GM23338 (cell line): Measurements from ENCODE around the gene ETV5. TPM values are rescaled to one million over a fixed set of nuclear protein-coding genes. Genes with fewer than 3 reads are reported as not detected.

Experiments
- ATAC-seq: fragments of 200-7000 bp; cut with Tn5 transposase; 3 replicates; pipeline ENCODE4 v1.9.1; 2020
- DNase-seq: peaks from one replicate; pipeline ENCODE4 v3.0.0-alpha.2; 2015; ENCODE audit warnings: low spot score
- H2AFZ ChIP-seq: fragments of 200-600 bp; sonication (generic); 2 replicates; pipeline ENCODE4 v1.8.0; 2016; ENCODE audit warnings: antibody characterized with exemption, mild to moderate bottlenecking, moderate library complexity
- H3F3A ChIP-seq: fragments of 200-600 bp; sonication (generic); replicated peaks from 2 replicates; pipeline ENCODE4 v1.8.0; 2017; ENCODE audit warnings: antibody characterized with exemption, mixed run types, low read depth
- H3K27ac ChIP-seq: fragments of 200-600 bp; sonication (generic); 2 replicates; pipeline ENCODE4 v1.6.1; 2016; ENCODE audit warnings: low read depth
- H3K27me3 ChIP-seq: fragments of 200-600 bp; sonication (generic); 2 replicates; pipeline ENCODE4 v1.8.0; 2016; ENCODE audit warnings: mild to moderate bottlenecking, mixed run types, moderate library complexity; ENCODE audit not compliant: insufficient read depth
- H3K36me3 ChIP-seq: fragments of 200-600 bp; sonication (generic); 2 replicates; pipeline ENCODE4 v1.8.0; 2016; ENCODE audit warnings: mild to moderate bottlenecking; ENCODE audit not compliant: insufficient read depth
- H3K4me1 ChIP-seq: fragments of 200-600 bp; sonication (generic); 2 replicates; pipeline ENCODE4 v1.8.0; 2016; ENCODE audit warnings: mild to moderate bottlenecking, moderate library complexity; ENCODE audit not compliant: insufficient read depth
- H3K4me2 ChIP-seq: fragments of 200-600 bp; sonication (generic); 2 replicates; pipeline ENCODE4 v1.7.1; 2017; ENCODE audit warnings: mixed run types
- H3K4me3 ChIP-seq: fragments of 200-600 bp; sonication (generic); 2 replicates; pipeline ENCODE4 v1.6.1; 2016; ENCODE audit warnings: mixed run types
- H3K79me2 ChIP-seq: fragments of 200-600 bp; sonication (generic); replicated peaks from 2 replicates; pipeline ENCODE4 v1.8.0; 2017; ENCODE audit warnings: mild to moderate bottlenecking; ENCODE audit not compliant: insufficient read depth
- H3K9me2 ChIP-seq: fragments of 200-600 bp; sonication (generic); 2 replicates; pipeline ENCODE4 v1.8.0; 2017; ENCODE audit not compliant: insufficient read depth
- H4K20me1 ChIP-seq: fragments of 200-600 bp; sonication (generic); replicated peaks from 2 replicates; pipeline ENCODE4 v1.8.0; 2017; ENCODE audit warnings: mild to moderate bottlenecking; ENCODE audit not compliant: insufficient read depth
- H3K27ac Mint-ChIP-seq: 2 replicates; pipeline ENCODE4 v1.8.0; 2020; ENCODE audit warnings: inconsistent platforms, mild to moderate bottlenecking, moderate library complexity, mixed read lengths
- H3K27me3 Mint-ChIP-seq: 3 replicates; pipeline ENCODE4 v1.8.0; 2022; ENCODE audit warnings: low read depth, mild to moderate bottlenecking, moderate library complexity, mixed read lengths, inconsistent platforms; ENCODE audit not compliant: insufficient read depth, poor library complexity
- H3K36me3 Mint-ChIP-seq: 3 replicates; pipeline ENCODE4 v1.8.0; 2021; ENCODE audit warnings: low read depth, mild to moderate bottlenecking, inconsistent platforms, moderate library complexity, mixed read lengths
- H3K4me1 Mint-ChIP-seq: 3 replicates; pipeline ENCODE4 v1.8.0; 2020; ENCODE audit warnings: mild to moderate bottlenecking, inconsistent platforms, mixed read lengths
- H3K4me3 Mint-ChIP-seq: 3 replicates; pipeline ENCODE4 v1.8.0; 2021; ENCODE audit warnings: moderate library complexity, mild to moderate bottlenecking, inconsistent platforms, mixed read lengths
- H3K9me3 Mint-ChIP-seq: 3 replicates; pipeline ENCODE4 v1.8.0; 2020; ENCODE audit warnings: moderate library complexity, mild to moderate bottlenecking, inconsistent platforms, mixed read lengths
- CTCF ChIP-seq, 2 experiments: fragments of 200-600 bp in 1 of 2; sonication (generic) in 1 of 2; conservative IDR thresholded peaks; 2 replicates each; pipeline versions ENCODE4 v1.5.1 to v1.6.1; 2016 to 2017; ENCODE audit warnings: antibody characterized with exemption in 2 of 2, low read depth in 2 of 2, mild to moderate bottlenecking in 2 of 2, moderate library complexity in 1 of 2
- EZH2 ChIP-seq: fragments of 200-600 bp; sonication (generic); IDR thresholded peaks from one replicate; pipeline ENCODE4 v1.8.0; 2017; ENCODE audit warnings: antibody characterized with exemption, mild to moderate bottlenecking, low read depth; ENCODE audit not compliant: unreplicated experiment
- EZH2phosphoT487 ChIP-seq: fragments of 200-600 bp; sonication (generic); IDR thresholded peaks from one replicate; pipeline ENCODE4 v1.8.1; 2018; ENCODE audit warnings: antibody characterized with exemption; ENCODE audit not compliant: unreplicated experiment
- REST ChIP-seq: IDR thresholded peaks from one replicate; pipeline ENCODE4 v1.6.1; 2018; ENCODE audit warnings: antibody characterized with exemption; ENCODE audit not compliant: unreplicated experiment
- STAT1 ChIP-seq: IDR thresholded peaks from one replicate; pipeline ENCODE4 v1.6.1; 2016; ENCODE audit warnings: antibody characterized with exemption; ENCODE audit not compliant: unreplicated experiment
- ZNF331 ChIP-seq: fragments of 250-450 bp; sonication (Bioruptor Pico); IDR thresholded peaks from 2 replicates; pipeline ENCODE4 v1.5.0; 2020; ENCODE audit warnings: low read depth, mild to moderate bottlenecking, moderate library complexity
- polyA plus RNA-seq: library from polyadenylated mRNA; unstranded; fragments of >200 nt; fragmentation: Nextera tagmentation; extraction: Ambion mirVana; gene quantifications from 2 replicates; pipeline ENCODE4 v1.2.1, GENCODE V29; 2016
- total RNA-seq: library from RNA; depleted of rRNA; stranded (reverse); fragments of >200 nt; shearing (Covaris generic); gene quantifications from 2 replicates; pipeline ENCODE4 v1.2.3, GENCODE V29; 2014
- TF ChIP-seq, protein P1 (sequence below): IDR thresholded peaks from 2 replicates; pipeline ENCODE4 v1.6.1; 2016; ENCODE audit warnings: antibody characterized with exemption

Gene ETV5
- total and polyA plus RNA-seq, 2 experiments from 2014 or later = 33.5 to 57.1 TPM

DNA sequence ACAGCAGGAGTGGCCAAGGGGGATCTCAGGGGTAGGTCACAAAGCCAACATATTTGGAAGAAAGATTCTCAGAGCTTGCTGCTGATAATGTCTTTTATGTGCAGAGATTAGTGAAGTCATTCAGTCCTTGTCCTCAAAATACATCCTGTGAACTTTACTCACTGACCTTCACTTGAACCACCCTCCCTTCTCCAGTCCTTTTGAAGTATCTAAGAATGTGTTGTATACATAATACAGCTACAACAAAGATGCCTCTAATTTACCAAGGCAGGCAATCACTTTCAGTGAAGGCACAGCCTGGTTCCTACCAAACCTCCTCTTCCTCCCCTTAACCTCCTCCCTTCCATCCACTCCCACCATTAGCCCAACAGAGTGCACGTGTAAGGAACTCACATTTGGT is 38.3 kb downstream of the ETV5 start:
- peaks cover 38% of the 10 kb centered on the region for H3K36me3 Mint-ChIP-seq
- ATAC-seq = no peak

DNA sequence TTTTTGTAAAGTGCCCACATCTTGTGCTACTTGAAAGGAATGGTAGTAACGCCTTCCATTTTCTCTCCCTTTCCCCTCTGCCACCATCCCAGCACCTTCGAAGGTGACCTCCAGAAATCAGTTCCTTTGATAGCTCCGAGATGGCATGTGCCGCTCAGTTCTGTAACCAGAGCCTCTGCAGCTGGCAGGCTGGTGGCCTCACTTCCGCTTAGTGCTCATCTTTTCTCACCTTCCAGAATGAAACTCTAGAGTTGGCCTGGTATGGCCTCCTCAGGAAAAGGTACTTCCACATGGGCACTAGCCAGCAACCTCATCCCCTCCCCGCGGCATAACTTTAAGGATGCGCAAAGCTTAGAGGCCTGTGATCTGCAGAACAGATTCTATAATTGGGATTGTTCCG is 38.8 kb downstream of the ETV5 start:
- H3K36me3 Mint-ChIP-seq = peaks cover 37% of the 10 kb centered on the region
- Histone ChIP-seq H3K36me3 (peaks cover 7% of the 10 kb centered on the region), H3K27ac (no peak overlapping the region), H3K9me2 (no peaks in the 10 kb centered on the region), H3K27me3 (no peaks in the 10 kb centered on the region), H3K79me2 (peaks cover 32% of the 10 kb centered on the region), H3F3A (no peaks in the 10 kb centered on the region), H3K4me2 (no peak overlapping the region), H3K4me1 (no peaks in the 10 kb centered on the region), H2AFZ (no peak overlapping the region), H3K4me3 (no peak overlapping the region), H4K20me1 (no peaks in the 10 kb centered on the region; the same call in 1 of the 2 replicates)
- no peaks in the 10 kb centered on the region for H3K4me1 Mint-ChIP-seq
- ATAC-seq = no peak
- DNase-seq = no peak
- no peaks in the 10 kb centered on the region for H3K9me3 Mint-ChIP-seq
- no peak overlapping the region for H3K27ac Mint-ChIP-seq
- H3K27me3 Mint-ChIP-seq = no peaks in the 10 kb centered on the region
- H3K4me3 Mint-ChIP-seq = no peak overlapping the region
- TF ChIP-seq, protein P1, sequence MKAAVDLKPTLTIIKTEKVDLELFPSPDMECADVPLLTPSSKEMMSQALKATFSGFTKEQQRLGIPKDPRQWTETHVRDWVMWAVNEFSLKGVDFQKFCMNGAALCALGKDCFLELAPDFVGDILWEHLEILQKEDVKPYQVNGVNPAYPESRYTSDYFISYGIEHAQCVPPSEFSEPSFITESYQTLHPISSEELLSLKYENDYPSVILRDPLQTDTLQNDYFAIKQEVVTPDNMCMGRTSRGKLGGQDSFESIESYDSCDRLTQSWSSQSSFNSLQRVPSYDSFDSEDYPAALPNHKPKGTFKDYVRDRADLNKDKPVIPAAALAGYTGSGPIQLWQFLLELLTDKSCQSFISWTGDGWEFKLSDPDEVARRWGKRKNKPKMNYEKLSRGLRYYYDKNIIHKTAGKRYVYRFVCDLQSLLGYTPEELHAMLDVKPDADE = no peak
- TF ChIP-seq REST (no peak), EZH2 (no peak), EZH2phosphoT487 (no peak), ZNF331 (CRISPR knock-in tag) (no peak)

More for the DNA sequence above, 38.3 kb downstream of the ETV5 start:
- Mint-ChIP-seq H3K27me3 (no peaks in the 10 kb centered on the region), H3K4me1 (no peaks in the 10 kb centered on the region), H3K27ac (no peak overlapping the region), H3K4me3 (no peak overlapping the region), H3K9me3 (no peaks in the 10 kb centered on the region)
- no peak for TF ChIP-seq STAT1
- TF ChIP-seq CTCF (conservative IDR thresholded peaks at IDR 0.05; ENCODE audit: low read depth in 2 of 2) = no peak
- 0 out of 2 replicates have a peak, but pooled peaks cover 3% of the 10 kb centered on the region for H3K36me3 ChIP-seq
- no peaks in the 10 kb centered on the region for H3K4me1 ChIP-seq
- H3K27me3 ChIP-seq = no peaks in the 10 kb centered on the region
- no peaks in the 10 kb centered on the region for H4K20me1 ChIP-seq
- peaks cover 34% of the 10 kb centered on the region for H3K79me2 ChIP-seq
- no peak overlapping the region for H2AFZ ChIP-seq
- no peaks in the 10 kb centered on the region for H3K9me2 ChIP-seq
- no peak overlapping the region for H3K27ac ChIP-seq
- no peak overlapping the region for H3K4me3 ChIP-seq
- no peaks in the 10 kb centered on the region for H3F3A ChIP-seq
- H3K4me2 ChIP-seq = no peak overlapping the region
- DNase-seq = no peak
